Bronchial epithelial cell (primary cell): ENCODE data around the gene TSPAN2. TPM values are rescaled to one million over a fixed set of nuclear protein-coding genes. Genes with fewer than 3 reads are reported as not detected.
A peak's percentile ranks its signal among the peaks of the same experiment; 100 is the strongest.

Experiments used
- DNase-seq: peaks from one replicate; pipeline ENCODE4 v3.0.0-alpha.2; 2010; ENCODE audit warnings: low read depth
- FAIRE-seq: peaks from 2 replicates; lab custom pipeline; 2011; peaks lifted over from hg19 to GRCh38; lab: Jason Lieb, UNC
- H3K27me3 ChIP-seq: 2 replicates; pipeline ENCODE4 v1.5.1; 2011; ENCODE audit warnings: low read length; ENCODE audit not compliant: control insufficient read depth, insufficient read depth
- H3K36me3 ChIP-seq: 2 replicates; pipeline ENCODE4 v1.5.1; 2011; ENCODE audit warnings: low read length; ENCODE audit not compliant: control insufficient read depth, insufficient read depth
- H3K4me3 ChIP-seq: 2 replicates; pipeline ENCODE4 v1.5.1; 2011; ENCODE audit warnings: mild to moderate bottlenecking, low read depth, low read length, control low read depth
- total RNA-seq: library from RNA; depleted of rRNA; stranded (reverse); fragments of >200 nt; gene quantifications from 2 replicates; pipeline ENCODE4 v1.2.1, GENCODE V29; 2014
- TF ChIP-seq, protein P1 (sequence below): IDR thresholded peaks from 2 replicates; pipeline ENCODE4 v1.5.1; 2011; ENCODE audit warnings: mild to moderate bottlenecking, moderate library complexity, low read length, control low read depth, inconsistent platforms; ENCODE audit not compliant: insufficient read depth, severe bottlenecking

The TSPAN2 gene
- total RNA-seq, 1 donor from 2014 or later, result 0.26 TPM

DNA sequence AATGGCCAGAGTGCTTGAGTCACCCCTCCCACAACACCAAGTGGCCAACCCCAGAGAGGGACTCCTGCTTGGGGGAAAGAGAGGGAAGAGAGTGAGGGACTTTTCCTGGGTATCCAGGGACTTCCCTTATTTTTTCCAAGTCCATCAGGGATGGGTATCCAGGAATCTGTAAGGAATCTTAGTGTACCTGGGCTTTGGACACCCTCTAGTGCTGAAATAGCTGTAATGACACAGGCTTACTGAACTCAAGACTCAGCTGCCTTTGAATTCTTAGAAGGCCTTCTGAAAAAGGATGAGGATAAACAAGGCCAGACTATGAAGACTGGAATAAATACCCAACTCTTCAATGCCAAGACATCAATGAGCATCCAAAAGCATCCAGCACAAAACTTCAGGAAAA, 47.6 kb downstream of the TSPAN2 start:
- no peaks in the 10 kb centered on the region for H3K36me3 ChIP-seq
- no peaks in the 10 kb centered on the region for H3K27me3 ChIP-seq
- DNase-seq (peak; percentile 65), FAIRE-seq (no peak)
- no peak overlapping the region for H3K4me3 ChIP-seq
- TF ChIP-seq, protein P1, sequence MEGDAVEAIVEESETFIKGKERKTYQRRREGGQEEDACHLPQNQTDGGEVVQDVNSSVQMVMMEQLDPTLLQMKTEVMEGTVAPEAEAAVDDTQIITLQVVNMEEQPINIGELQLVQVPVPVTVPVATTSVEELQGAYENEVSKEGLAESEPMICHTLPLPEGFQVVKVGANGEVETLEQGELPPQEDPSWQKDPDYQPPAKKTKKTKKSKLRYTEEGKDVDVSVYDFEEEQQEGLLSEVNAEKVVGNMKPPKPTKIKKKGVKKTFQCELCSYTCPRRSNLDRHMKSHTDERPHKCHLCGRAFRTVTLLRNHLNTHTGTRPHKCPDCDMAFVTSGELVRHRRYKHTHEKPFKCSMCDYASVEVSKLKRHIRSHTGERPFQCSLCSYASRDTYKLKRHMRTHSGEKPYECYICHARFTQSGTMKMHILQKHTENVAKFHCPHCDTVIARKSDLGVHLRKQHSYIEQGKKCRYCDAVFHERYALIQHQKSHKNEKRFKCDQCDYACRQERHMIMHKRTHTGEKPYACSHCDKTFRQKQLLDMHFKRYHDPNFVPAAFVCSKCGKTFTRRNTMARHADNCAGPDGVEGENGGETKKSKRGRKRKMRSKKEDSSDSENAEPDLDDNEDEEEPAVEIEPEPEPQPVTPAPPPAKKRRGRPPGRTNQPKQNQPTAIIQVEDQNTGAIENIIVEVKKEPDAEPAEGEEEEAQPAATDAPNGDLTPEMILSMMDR, result peak; percentile 64

DNA sequence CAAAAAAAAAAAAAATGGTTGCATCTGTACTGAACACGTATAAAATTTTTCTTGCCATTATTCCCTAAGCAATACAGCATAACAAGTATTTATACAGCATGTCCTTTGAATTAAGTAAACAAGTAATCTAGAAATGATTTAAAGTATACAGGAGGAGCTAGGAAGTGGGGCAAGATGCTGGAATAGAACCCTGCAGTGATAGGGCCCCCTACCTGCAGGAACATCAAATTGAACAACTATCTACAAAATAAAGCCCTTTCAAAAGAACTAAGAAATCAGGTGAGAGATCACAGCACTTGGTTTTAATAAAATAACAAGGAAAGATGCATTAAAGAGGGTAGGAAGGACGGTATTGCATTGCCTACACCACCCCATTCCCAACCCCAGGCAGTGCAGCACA, 48.8 kb downstream of the TSPAN2 start:
- DNase-seq (no peak), FAIRE-seq (no peak)
- H3K4me3 ChIP-seq, result no peak overlapping the region
- H3K27me3 ChIP-seq, result no peaks in the 10 kb centered on the region
- no peaks in the 10 kb centered on the region for H3K36me3 ChIP-seq
- TF ChIP-seq, protein P1, result no peak

DNA sequence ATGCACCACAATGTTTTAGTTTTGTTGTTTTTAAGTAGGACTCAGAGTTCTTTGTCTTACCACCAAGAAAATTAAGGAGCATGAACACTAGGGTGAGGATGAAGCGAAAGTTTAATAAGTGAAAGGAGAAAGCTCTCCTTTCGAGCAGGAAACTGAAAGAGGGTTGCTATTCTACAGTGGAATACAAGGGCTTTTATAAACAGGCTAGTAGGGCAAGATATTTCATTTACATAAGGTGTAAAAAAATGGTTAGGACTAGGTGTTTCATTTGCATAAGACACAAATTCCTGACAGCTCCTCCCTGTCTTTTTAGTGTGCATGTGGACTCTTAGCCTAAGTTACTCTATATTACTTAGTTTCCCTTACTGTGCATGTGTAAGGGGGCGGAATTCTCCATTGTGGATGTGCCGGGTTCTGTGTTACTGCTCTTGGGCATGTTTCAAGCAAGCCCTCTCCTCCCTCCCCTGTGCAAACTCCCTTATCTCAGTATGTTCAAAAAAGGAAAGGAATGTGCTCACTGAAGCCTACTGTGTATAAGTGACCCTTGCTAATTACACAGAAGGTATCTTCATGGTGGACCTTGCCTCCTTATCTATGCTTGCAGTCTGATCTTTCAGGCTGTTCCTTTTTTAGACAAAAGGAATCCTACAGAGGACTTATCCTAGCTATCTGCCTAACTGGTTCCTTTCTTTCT, 52.3 kb downstream of the TSPAN2 start:
- Histone ChIP-seq H3K27me3 (no peaks in the 10 kb centered on the region), H3K36me3 (no peaks in the 10 kb centered on the region), H3K4me3 (no peak overlapping the region)
- TF ChIP-seq, protein P1, result no peak
- DNase-seq, result no peak
- FAIRE-seq, result no peak

DNA sequence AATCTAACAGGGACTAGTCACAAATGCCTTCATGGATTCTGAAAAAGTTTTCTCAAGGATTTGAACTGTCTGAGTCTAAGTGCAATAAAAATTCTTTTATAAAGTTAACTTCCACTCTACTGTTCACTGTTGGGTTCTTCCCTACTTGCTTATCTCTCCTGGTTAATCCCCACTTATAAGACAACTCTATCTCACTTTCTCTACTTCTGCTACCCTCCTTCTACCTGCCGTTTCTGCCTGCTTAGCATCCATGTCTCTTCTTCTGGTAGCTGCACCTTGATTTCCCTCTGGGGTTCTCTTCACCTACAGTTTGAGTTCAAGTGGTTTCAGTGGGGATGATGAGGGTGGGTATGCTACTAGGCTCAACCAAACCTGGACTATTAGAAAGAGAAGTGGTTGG, 53.7 kb downstream of the TSPAN2 start:
- Histone ChIP-seq H3K27me3 (no peaks in the 10 kb centered on the region), H3K36me3 (no peaks in the 10 kb centered on the region), H3K4me3 (no peak overlapping the region)
- TF ChIP-seq, protein P1, result no peak
- DNase-seq (no peak), FAIRE-seq (no peak)

DNA sequence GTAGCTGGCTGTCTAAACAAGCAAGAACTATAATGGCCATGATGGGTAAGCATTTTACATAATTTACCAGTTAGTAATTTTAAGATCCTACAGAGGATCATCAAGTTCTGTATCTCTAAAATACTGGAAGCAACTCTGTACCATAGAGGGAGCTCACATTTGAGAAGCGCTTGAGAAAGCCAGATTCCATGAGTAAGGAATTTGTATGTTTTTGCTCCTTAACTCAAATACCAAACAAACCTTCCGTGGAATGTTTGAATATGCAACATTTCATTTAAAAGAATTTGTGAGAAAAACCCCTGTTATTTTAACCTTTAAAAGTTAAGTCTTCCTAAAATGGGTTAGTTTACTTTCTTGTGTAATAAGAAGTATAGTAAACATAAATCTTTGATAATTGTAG, 57.7 kb downstream of the TSPAN2 start:
- TF ChIP-seq, protein P1, result no peak
- no peaks in the 10 kb centered on the region for H3K27me3 ChIP-seq
- no peak overlapping the region for H3K4me3 ChIP-seq
- DNase-seq (no peak), FAIRE-seq (no peak)
- H3K36me3 ChIP-seq, result no peaks in the 10 kb centered on the region

DNA sequence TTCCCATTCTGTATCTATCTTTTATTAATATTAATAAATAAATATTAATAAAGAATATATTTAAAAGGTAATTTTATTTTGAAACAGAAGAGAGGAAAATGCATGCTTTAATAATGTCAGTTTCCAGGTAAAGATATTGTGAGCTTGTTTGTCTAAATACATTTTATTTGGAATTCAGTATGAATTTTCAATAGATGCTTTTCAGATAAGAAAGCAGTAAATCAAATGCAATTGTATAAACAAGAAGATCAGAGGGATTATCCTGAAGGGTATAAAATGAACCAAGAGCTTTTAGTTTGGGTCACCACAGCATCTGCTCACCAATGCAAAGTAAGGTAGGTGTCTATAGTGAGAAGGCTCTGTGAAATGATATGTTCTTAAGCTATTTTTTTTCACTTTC, 59.8 kb downstream of the TSPAN2 start, which contains the start of gene TSHB:
TSHB (plus strand) TSS at position 301 of the 400 bp plus-strand sequence. CDS start 3,537 bp downstream, outside the sequence.
- TF ChIP-seq, protein P1, result no peak
- H3K4me3 ChIP-seq, result no peak within 1 kb of the TSS
- FAIRE-seq (no peak), DNase-seq (no peak)
- H3K36me3 ChIP-seq, result no peaks in the 10 kb centered on the region
- no peaks in the 10 kb centered on the region for H3K27me3 ChIP-seq
